H9 (cell line): ENCODE results near the gene RHCE. TPM values are rescaled to one million over a fixed set of nuclear protein-coding genes. Genes with fewer than 3 reads are reported as not detected.
"Not testable (repeated sequence)": the region's sequence is repeated elsewhere in the genome, so short reads cannot be mapped to it uniquely, and the experiment has no call there.

Experiments used
- DNase-seq: peaks from one replicate; pipeline ENCODE4 v3.0.0-alpha.2; 2017
- H2AFZ ChIP-seq: one replicate; pipeline ENCODE4 v1.6.1; 2013; ENCODE audit warnings: mild to moderate bottlenecking, low read length, control low read depth, moderate library complexity
- H2AK5ac ChIP-seq: 2 replicates; pipeline ENCODE4 v1.6.1; 2013; ENCODE audit warnings: low read length, control low read depth, mixed read lengths; ENCODE audit not compliant: insufficient read length
- H2BK120ac ChIP-seq: one replicate; pipeline ENCODE4 v1.6.1; 2013; ENCODE audit warnings: low read depth, mild to moderate bottlenecking, low read length, control low read depth, inconsistent platforms; ENCODE audit not compliant: poor library complexity, severe bottlenecking
- H2BK12ac ChIP-seq: 2 replicates; pipeline ENCODE4 v1.6.1; 2013; ENCODE audit warnings: low read length, control low read depth, mixed read lengths, low read depth; ENCODE audit not compliant: insufficient read length
- H2BK15ac ChIP-seq: 2 replicates; pipeline ENCODE4 v1.6.1; 2013; ENCODE audit warnings: low read depth, low read length, control low read depth
- H2BK20ac ChIP-seq: one replicate; pipeline ENCODE4 v1.6.1; 2013; ENCODE audit warnings: low read depth, mild to moderate bottlenecking, low read length, control low read depth, inconsistent platforms; ENCODE audit not compliant: poor library complexity, severe bottlenecking
- H2BK5ac ChIP-seq: 2 replicates; pipeline ENCODE4 v1.6.1; 2013; ENCODE audit warnings: low read length, control low read depth, mixed read lengths; ENCODE audit not compliant: insufficient read length
- H3K14ac ChIP-seq: 2 replicates; pipeline ENCODE4 v1.6.1; 2013; ENCODE audit warnings: low read length, control low read depth; ENCODE audit not compliant: insufficient read depth
- H3K18ac ChIP-seq: 2 replicates; pipeline ENCODE4 v1.6.1; 2013; ENCODE audit warnings: low read depth, mild to moderate bottlenecking, mixed read lengths, low read length, control low read depth; ENCODE audit not compliant: insufficient read length
- H3K23ac ChIP-seq: 2 replicates; pipeline ENCODE4 v1.6.1; 2013; ENCODE audit warnings: low read length, control low read depth, mixed read lengths, low read depth; ENCODE audit not compliant: insufficient read length
- H3K23me2 ChIP-seq: 2 replicates; pipeline ENCODE4 v1.6.1; 2013; ENCODE audit warnings: low read depth, mild to moderate bottlenecking, mixed read lengths, low read length, control low read depth; ENCODE audit not compliant: insufficient read length, poor library complexity, severe bottlenecking
- H3K27ac ChIP-seq: 2 replicates; pipeline ENCODE4 v1.5.1; 2013; ENCODE audit warnings: low read length, control low read depth, mixed read lengths, low read depth; ENCODE audit not compliant: insufficient read length
- H3K27me3 ChIP-seq: 2 replicates; pipeline ENCODE4 v1.6.1; 2013; ENCODE audit warnings: low read length, control low read depth, inconsistent platforms; ENCODE audit not compliant: insufficient read depth
- H3K4ac ChIP-seq: 2 replicates; pipeline ENCODE4 v1.6.1; 2013; ENCODE audit warnings: low read depth, mild to moderate bottlenecking, control low read depth, inconsistent platforms, low read length, moderate library complexity
- H3K4me1 ChIP-seq: 2 replicates; pipeline ENCODE4 v1.6.1; 2013; ENCODE audit warnings: low read length, control low read depth, inconsistent platforms; ENCODE audit not compliant: insufficient read depth
- H3K4me2 ChIP-seq: 2 replicates; pipeline ENCODE4 v1.6.1; 2013; ENCODE audit warnings: low read length, control low read depth, mixed read lengths; ENCODE audit not compliant: insufficient read length, insufficient read depth
- H3K56ac ChIP-seq: 2 replicates; pipeline ENCODE4 v1.6.1; 2013; ENCODE audit warnings: low read depth, mild to moderate bottlenecking, mixed read lengths, low read length, control low read depth; ENCODE audit not compliant: insufficient read length
- H3K79me1 ChIP-seq: 2 replicates; pipeline ENCODE4 v1.6.1; 2013; ENCODE audit warnings: low read depth, mild to moderate bottlenecking, moderate library complexity, low read length, control low read depth, inconsistent platforms; ENCODE audit not compliant: insufficient read depth, poor library complexity, severe bottlenecking
- H3K79me2 ChIP-seq: 2 replicates; pipeline ENCODE4 v1.6.1; 2013; ENCODE audit warnings: low read length, control low read depth, inconsistent platforms; ENCODE audit not compliant: insufficient read depth
- H3K9ac ChIP-seq: 2 replicates; pipeline ENCODE4 v1.6.1; 2013; ENCODE audit warnings: low read length, control low read depth, mixed read lengths; ENCODE audit not compliant: insufficient read length; ENCODE audit errors: extremely low read depth
- H3K9me3 ChIP-seq: one replicate; pipeline ENCODE4 v1.6.1; 2013; ENCODE audit warnings: low read depth, low read length, inconsistent platforms; ENCODE audit not compliant: control insufficient read depth
- H3T11ph ChIP-seq: one replicate; pipeline ENCODE4 v1.6.1; 2013; ENCODE audit warnings: mild to moderate bottlenecking, low read length, control low read depth, inconsistent platforms
- H4K20me1 ChIP-seq: one replicate; pipeline ENCODE4 v1.6.1; 2013; ENCODE audit not compliant: control insufficient read depth, insufficient read length, insufficient read depth
- H4K5ac ChIP-seq: 2 replicates; pipeline ENCODE4 v1.6.1; 2013; ENCODE audit warnings: low read depth, mild to moderate bottlenecking, mixed read lengths, low read length, control low read depth; ENCODE audit not compliant: insufficient read length
- H4K8ac ChIP-seq: replicated peaks from 2 replicates; pipeline ENCODE4 v1.6.1; 2013; ENCODE audit warnings: low read length, control low read depth, mixed read lengths, low read depth; ENCODE audit not compliant: insufficient read length
- H4K91ac ChIP-seq: 2 replicates; pipeline ENCODE4 v1.6.1; 2013; ENCODE audit warnings: low read depth, mild to moderate bottlenecking, moderate library complexity, mixed read lengths, low read length, control low read depth; ENCODE audit not compliant: insufficient read length
- H3K27ac Mint-ChIP-seq, 3 experiments: 2 replicates in 2 of 3; 3 replicates in 1 of 3; pipeline ENCODE4 v1.8.0; 2020 to 2021; ENCODE audit warnings: mixed read lengths in 3 of 3, mild to moderate bottlenecking in 1 of 3, moderate library complexity in 1 of 3
- H3K27me3 Mint-ChIP-seq: 2 replicates; pipeline ENCODE4 v1.8.0; 2021; ENCODE audit warnings: low read depth, mild to moderate bottlenecking, moderate library complexity, mixed read lengths
- H3K36me3 Mint-ChIP-seq, 3 experiments: 2 replicates in 2 of 3; 3 replicates in 1 of 3; pipeline ENCODE4 v1.8.0; 2020 to 2021; ENCODE audit warnings: low read depth in 3 of 3, mixed read lengths in 3 of 3; ENCODE audit not compliant: insufficient read depth in 1 of 3
- H3K4me1 Mint-ChIP-seq, 2 experiments: 2 replicates each; pipeline ENCODE4 v1.8.0; 2020; ENCODE audit warnings: mixed read lengths in 2 of 2
- H3K4me3 Mint-ChIP-seq, 2 experiments: 2 replicates in 1 of 2; 3 replicates in 1 of 2; pipeline ENCODE4 v1.8.0; 2020 to 2021; ENCODE audit warnings: mild to moderate bottlenecking in 2 of 2, mixed read lengths in 2 of 2, moderate library complexity in 1 of 2
- H3K9me3 Mint-ChIP-seq, 2 experiments: 2 replicates in 1 of 2; 3 replicates in 1 of 2; pipeline ENCODE4 v1.8.0; 2020; ENCODE audit warnings: mild to moderate bottlenecking in 2 of 2, mixed read lengths in 2 of 2, moderate library complexity in 1 of 2
- WGBS: extraction: QIAGEN DNeasy Blood & Tissue Kit; methylation state at CpG from one replicate; pipeline ENCODE4 v1.1.7; 2013; ENCODE audit warnings: missing lambda C conversion rate, low lambda C conversion rate, mixed read lengths; ENCODE audit not compliant: insufficient read length; ENCODE audit errors: extremely low coverage; 5-methylcytosine and 5-hydroxymethylcytosine counted together
- total RNA-seq: library from RNA; stranded (reverse); gene quantifications from 2 replicates; pipeline ENCODE4 v1.2.1, GENCODE V29; 2021

RHCE gene
- total RNA-seq, 1 experiment from 2014 or later, result 0.90 TPM

GRCh38 chr1:25412872-25413623, 7.6 kb downstream of the RHCE start:
- H4K91ac ChIP-seq, H3K27me3 ChIP-seq, H3K4me1 Mint-ChIP-seq, H3K56ac ChIP-seq, H3K4me2 ChIP-seq, H3K9me3 Mint-ChIP-seq, H3K4ac ChIP-seq, H2BK15ac ChIP-seq, H4K8ac ChIP-seq, H4K5ac ChIP-seq, H2BK120ac ChIP-seq, H3K36me3 Mint-ChIP-seq, H4K20me1 ChIP-seq, H3K9ac ChIP-seq, H3K4me1 ChIP-seq, H3K23ac ChIP-seq, H2BK20ac ChIP-seq, H3K79me2 ChIP-seq, DNase-seq, H3K27me3 Mint-ChIP-seq, H3K9me3 ChIP-seq, H2AK5ac ChIP-seq, H3K18ac ChIP-seq, H3K14ac ChIP-seq, H3K27ac Mint-ChIP-seq, H2AFZ ChIP-seq, H3K4me3 Mint-ChIP-seq, H2BK12ac ChIP-seq, H3K23me2 ChIP-seq, H3K27ac ChIP-seq, H3T11ph ChIP-seq, H2BK5ac ChIP-seq, H3K79me1 ChIP-seq: not testable (repeated sequence)
- WGBS, result no CpG with 5 or more reads among the region's 14 CpGs

- H3K36me3 Mint-ChIP-seq, H2BK20ac ChIP-seq, H4K20me1 ChIP-seq, H3K27me3 ChIP-seq, H3K27ac ChIP-seq, H3K23ac ChIP-seq, H2AFZ ChIP-seq, H4K5ac ChIP-seq, H3K4me3 Mint-ChIP-seq, H3K9me3 ChIP-seq, H2BK15ac ChIP-seq, H3K9me3 Mint-ChIP-seq, H3K14ac ChIP-seq, H4K8ac ChIP-seq, H3K27me3 Mint-ChIP-seq, H3K18ac ChIP-seq, H3K56ac ChIP-seq, H3K4me1 Mint-ChIP-seq, H3K79me2 ChIP-seq, H2BK12ac ChIP-seq, H2BK120ac ChIP-seq, H3K4me1 ChIP-seq, H3T11ph ChIP-seq, H3K23me2 ChIP-seq, DNase-seq, H3K4ac ChIP-seq, H3K4me2 ChIP-seq, H3K79me1 ChIP-seq, H4K91ac ChIP-seq, H2BK5ac ChIP-seq, H3K9ac ChIP-seq, H3K27ac Mint-ChIP-seq, H2AK5ac ChIP-seq: not testable (repeated sequence)
- no CpG with 5 or more reads among the region's 10 CpGs for WGBS
Observed at GRCh38 chr1:25409641-25410427, 10.8 kb downstream of the RHCE start.
